Activated T-cell treated with anti-CD3 and anti-CD28 coated beads for 24 hours (primary cell): ENCODE measurements around the gene ATE1.
"Not testable (repeated sequence)": the region's sequence is repeated elsewhere in the genome, so short reads cannot be mapped to it uniquely, and the experiment has no call there.

ENCODE experiments used
- DNase-seq: peaks from one replicate; pipeline ENCODE4 v3.0.0-alpha.2; 2020; ENCODE audit warnings: low read depth

Gene ATE1

GRCh38 chr10:121783782-121784372 is 144.0 kb downstream of the ATE1 start:
- no peak for DNase-seq

DNA sequence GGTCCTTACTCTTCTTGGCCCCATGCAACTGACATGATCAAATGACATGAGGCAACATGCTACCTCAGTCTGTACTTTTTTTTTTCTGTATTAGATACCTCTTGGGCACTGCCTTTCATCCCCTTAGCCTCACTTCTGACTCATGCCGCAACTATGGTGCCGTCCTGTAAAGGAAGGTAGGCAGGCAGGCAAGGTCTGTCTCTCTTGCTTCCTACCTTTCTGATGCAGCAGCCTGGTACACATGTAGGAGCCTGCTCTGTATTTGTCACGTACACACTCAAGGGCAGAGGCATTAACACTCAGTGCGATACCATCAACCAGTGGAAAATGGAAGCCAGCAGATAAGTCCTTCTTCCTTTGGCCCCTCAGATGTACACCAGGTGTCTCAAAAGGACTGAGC is 146.7 kb downstream of the ATE1 start:
- no peak for DNase-seq

DNA sequence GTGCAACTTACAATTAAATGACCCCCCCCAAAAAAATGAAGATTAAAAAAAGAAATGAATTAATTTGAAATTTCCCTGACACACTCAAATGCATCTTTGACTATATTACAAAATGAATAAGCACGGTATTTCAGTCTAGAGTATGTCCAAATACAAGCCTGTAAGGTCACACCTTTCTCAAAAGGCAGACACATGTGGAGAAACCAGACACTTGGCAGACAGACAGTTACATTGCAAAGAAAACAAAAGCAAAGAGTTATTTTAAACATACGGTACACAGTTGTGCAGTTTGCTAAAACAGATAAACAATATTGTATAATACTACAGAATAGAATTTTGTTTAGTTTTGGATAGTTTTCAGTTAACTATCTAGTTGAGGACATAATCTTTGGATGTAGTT is 153.0 kb downstream of the ATE1 start:
- no peak for DNase-seq

- no peak for DNase-seq
Observed at GRCh38 chr10:121774404-121774803, 153.4 kb downstream of the ATE1 start.

GRCh38 chr10:121772884-121773283 is 154.9 kb downstream of the ATE1 start:
- DNase-seq, result no peak

DNA sequence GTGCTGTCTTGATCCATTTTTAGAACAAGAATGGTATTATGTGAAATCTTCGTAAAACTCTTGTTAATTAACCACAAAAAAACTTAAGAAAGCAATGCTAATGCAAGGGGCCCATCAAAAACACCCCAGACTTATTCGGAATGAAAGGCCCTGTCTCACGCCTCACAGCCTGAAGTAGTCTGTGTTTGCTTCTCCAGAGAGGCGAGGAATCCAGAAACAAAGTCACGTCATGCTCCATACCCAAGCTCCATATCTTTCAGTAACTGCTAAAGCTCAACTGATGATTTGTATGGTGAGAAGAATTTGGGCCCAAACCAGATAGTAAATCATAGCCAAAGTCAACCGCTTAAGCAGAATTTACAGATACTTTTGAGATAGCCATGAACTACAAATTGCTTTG is 155.4 kb downstream of the ATE1 start:
- no peak for DNase-seq

DNA sequence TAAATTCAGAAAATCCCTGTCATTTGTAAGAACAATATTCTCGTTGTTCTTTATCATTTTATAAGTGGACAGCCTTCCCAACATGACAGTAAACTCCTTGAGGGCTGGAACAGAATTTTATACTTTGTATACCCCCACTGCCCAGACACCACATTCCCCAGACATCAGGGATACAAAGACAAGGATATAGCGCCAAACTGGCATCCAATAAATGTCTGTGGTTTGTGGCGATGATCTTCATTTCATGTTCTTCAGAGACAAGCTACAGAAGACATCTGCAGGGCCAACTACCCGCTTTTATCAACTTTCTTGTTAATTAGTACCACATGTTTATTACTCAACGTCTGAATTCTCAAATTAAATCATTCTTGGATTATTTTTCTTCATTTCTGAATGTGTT is 155.9 kb downstream of the ATE1 start:
- no peak for DNase-seq

DNA sequence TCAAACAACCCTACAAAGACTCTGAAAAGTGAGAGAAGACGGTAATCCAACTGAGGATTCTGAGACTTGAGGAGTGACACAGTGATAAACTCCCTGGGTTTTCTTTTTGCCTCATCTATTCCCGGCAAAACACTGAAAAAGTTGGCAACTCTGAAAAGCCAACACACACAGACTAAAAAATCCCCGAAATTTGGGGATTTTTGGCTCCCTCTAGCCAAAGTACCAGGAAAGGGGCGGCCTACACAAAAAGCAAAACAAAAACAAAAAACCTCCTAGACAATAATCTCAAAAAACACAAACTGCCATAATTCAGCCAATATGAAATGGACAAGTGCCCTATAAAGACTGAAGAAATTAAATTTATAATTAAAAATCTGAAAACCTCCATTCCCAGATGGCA is 161.4 kb downstream of the ATE1 start:
- no peak for DNase-seq

DNA sequence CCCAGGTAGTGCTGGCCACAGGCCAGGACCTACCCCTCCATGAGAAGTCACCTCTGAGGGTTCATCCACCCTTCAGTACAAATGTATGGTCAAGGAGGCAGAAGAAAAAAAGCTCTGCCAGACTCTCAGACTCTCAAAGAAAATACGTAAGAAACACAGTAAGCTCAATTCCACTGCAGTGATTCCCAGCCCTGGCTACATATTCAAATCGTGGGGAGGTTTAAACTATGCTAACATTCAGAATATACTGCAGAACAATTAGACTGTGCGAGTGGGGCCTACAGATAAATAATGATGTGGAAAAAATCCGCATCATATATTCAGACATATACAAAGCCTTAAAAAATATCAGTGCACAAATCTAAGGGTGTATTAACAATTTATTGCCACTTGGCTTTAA is 162.6 kb downstream of the ATE1 start:
- no peak for DNase-seq

- no peak for DNase-seq
Observed at GRCh38 chr10:121764233-121764942, 163.4 kb downstream of the ATE1 start.

DNA sequence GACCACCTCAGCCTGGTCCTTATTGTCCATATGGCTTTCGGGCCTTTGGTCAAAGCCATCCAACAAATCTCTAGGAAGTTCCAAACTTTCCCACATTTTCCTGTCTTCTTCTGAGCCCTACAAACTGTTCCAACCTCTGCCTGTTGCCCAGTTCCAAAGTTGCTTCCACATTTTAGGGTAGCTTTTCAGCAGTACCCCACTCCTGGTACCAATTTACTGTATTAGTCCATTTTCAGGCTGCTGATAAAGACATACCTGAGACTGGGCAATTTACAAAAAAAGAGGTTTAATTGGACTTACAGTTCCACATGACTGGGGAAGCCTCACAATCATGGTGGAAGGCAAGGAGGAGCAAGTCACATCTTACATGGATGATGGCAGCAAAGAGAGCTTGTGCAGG is 170.6 kb downstream of the ATE1 start:
- not testable (repeated sequence) for DNase-seq

DNA sequence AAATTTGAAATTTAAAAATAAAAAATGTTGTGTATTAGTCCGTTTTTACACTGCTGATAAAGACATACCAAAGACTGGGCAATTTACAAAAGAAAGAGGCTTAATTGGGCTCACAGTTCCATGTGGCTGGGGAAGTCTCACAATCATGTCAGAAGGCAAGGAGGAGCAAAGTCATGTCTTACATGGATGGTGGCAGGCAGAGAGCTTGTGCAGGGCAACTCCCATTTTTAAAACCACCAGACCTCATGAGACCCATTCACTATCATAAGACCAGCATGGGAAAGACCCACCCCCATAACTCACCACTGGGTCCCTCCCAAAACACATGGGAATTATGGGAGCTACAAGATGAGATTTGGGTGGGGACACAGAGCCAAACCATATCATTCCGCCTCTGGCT is 172.3 kb downstream of the ATE1 start:
- not testable (repeated sequence) for DNase-seq

- no peak for DNase-seq
Observed at GRCh38 chr10:121754666-121755065, 173.2 kb downstream of the ATE1 start.

- DNase-seq, result no peak
Observed at GRCh38 chr10:121753726-121754476, 173.9 kb downstream of the ATE1 start.

DNA sequence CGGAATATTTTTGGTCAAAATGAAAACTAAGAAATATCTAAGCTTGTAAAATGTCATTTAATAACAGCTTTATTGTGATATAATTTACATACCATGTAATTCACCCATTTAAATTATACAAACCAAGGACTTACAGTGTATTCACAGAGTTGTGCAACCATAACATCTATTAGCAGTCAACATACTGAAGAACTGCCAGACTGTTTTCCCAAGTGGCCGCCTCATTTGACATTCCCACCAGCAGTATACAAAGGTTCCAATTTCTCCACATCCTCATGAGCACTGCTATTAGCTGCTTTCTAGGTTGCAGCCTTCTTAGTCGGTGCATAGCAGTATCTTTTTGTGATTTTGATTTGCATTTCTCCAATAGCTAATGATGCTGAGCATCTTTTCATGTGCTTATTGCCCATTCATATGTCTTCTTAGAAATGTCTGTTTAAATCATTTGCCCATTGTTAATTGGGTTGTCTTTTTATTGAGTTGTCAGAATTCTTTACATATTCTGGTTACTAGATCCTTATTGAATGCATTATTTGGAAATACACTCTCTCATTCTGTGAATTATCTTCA is 176.6 kb downstream of the ATE1 start:
- no peak for DNase-seq

GRCh38 chr10:121747163-121747775 is 180.6 kb downstream of the ATE1 start:
- no peak for DNase-seq

GRCh38 chr10:121741248-121741792 is 186.5 kb downstream of the ATE1 start:
- DNase-seq, result no peak

DNA sequence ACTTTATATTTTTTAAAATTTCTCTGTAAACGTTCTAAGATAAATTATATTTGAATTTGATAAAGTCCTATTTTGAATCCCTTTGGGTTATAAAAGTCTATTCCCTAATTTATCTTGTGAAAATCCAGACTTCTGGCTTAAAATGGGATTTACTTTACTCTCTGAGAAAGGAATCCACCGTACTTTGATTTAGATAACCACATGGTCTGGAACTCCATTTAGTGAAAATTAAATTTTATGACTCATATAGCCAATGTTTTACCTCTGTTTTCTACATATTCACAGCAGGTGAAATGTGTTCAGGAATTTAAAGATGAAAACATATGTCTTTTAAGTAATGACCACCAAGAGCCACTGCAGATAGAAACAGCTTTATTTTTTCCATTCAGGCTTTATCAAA is 187.8 kb downstream of the ATE1 start:
- DNase-seq, result no peak

DNA sequence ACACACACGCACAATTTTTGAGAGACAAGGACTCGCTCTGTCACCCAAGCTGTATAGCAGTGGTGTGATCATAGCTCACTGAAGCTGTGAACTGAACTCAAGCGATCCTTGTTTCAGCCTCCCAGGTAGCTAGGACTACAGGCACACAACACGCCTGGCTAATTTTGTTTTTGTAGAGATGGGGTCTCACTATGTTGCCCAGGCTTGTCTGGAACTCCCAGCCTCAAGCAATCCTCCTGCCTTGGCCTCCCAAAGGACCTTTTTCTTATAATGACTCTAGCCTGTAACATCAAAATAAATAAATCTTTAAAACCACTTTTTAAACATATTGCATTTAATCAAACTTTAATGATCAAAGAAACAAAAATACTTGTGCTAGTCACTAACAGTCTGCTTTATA is 188.7 kb downstream of the ATE1 start:
- DNase-seq, result no peak

- DNase-seq, result no peak
Observed at GRCh38 chr10:121736315-121737130, 191.3 kb downstream of the ATE1 start.

DNA sequence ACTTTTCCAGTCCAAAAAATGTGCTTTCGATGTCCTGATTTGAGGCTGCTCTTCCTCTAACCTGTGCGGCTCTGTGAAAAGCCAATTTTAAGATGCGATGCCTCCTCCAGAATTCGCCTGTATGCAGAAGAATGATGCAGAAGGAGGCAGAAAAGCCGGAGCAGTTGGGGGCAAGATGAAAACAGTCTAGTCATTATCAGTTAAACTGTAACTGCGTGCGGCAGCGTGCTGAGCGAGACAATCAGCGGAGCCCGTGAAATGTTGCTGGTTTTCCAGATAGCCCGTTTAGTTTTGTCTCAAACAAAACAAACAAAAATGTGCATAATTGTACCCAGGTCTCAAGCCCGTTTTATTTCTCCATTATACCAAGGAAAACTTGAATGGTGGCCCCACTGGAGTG is 192.6 kb downstream of the ATE1 start:
- DNase-seq, result no peak
